ENCODE results near the gene CRYBB1. TPM values are rescaled to one million over a fixed set of nuclear protein-coding genes. Genes with fewer than 3 reads are reported as not detected.

CRYBB1 gene
- total and polyA plus RNA-seq, 2 donors (not counting 1 experiment from before 2014, with no cell fraction given): 0.18 TPM; not detected in 1

- H3K27ac ChIP-seq (ENCODE audit: low read length in 2 of 2): no peak overlapping the region
- no peak overlapping the region for H3K9ac ChIP-seq (ENCODE audit: low read length)
- CTCF ChIA-PET: no interaction called here
- Mint-ChIP-seq H3K4me1 (peaks cover 16% of the 10 kb centered on the region), H3K27ac (no peak overlapping the region), H3K9me3 (ENCODE audit: insufficient read depth) (no peaks in the 10 kb centered on the region), H3K4me3 (no peak overlapping the region), H3K27me3 (no peaks in the 10 kb centered on the region)
- no peak for ATAC-seq (ENCODE audit: low read depth)
- no peaks in the 10 kb centered on the region for H3K9me3 ChIP-seq (ENCODE audit: control extremely low read depth in 1 of 3, control insufficient read depth in 2 of 3, insufficient read depth in 1 of 3, low read length in 2 of 3)
- POLR2A ChIA-PET: no interaction called here
- no peak overlapping the region for H3K4me2 ChIP-seq (replicated peaks; ENCODE audit: low read depth, low read length, poor library complexity, severe bottlenecking)
- DNase-seq: no peak
- peaks cover 1 to 4% of the 10 kb centered on the region in 2 experiments for H3K36me3 ChIP-seq (replicated peaks in 1 of 2; ENCODE audit: control extremely low read depth in 1 of 2, control insufficient read depth in 1 of 2, extremely low read depth in 1 of 2, insufficient read depth in 2 of 2, low read length in 1 of 2)
- no peak overlapping the region for H3K4me3 ChIP-seq (ENCODE audit: control extremely low read depth in 1 of 5, extremely low read depth in 1 of 5, insufficient read depth in 1 of 5, low read depth in 2 of 5, low read length in 4 of 5)
- H3K27me3 ChIP-seq (replicated peaks in 1 of 4; ENCODE audit: control extremely low read depth in 1 of 4, control insufficient read depth in 3 of 4, insufficient read depth in 4 of 4, low read length in 3 of 4): no peaks in the 10 kb centered on the region
- H3K4me1 ChIP-seq (ENCODE audit: control insufficient read depth in 2 of 2, insufficient read depth in 2 of 2, low read length in 2 of 2): no peaks in the 10 kb centered on the region
- H2AFZ ChIP-seq (ENCODE audit: insufficient read depth, low read depth, low read length, poor library complexity, severe bottlenecking): no peak overlapping the region
- peaks cover 69% of the 10 kb centered on the region for H3K79me2 ChIP-seq (ENCODE audit: control insufficient read depth, insufficient read depth, low read length)
- intact Hi-C loops (cut with micrococcal nuclease): no loop called here
- no peak for TF ChIP-seq CTCF (IDR thresholded peaks at IDR 0.05)
- TF ChIP-seq EZH2 (IDR thresholded peaks at IDR 0.05; ENCODE audit: borderline replicate concordance, insufficient read depth, low read depth, low read length, poor library complexity, severe bottlenecking): no peak
- peaks cover 2% of the 10 kb centered on the region for H4K20me1 ChIP-seq (ENCODE audit: control insufficient read depth, insufficient read depth, low read length, poor library complexity, severe bottlenecking)
- no CpG with 5 or more reads among the region's 2 CpGs for WGBS (ENCODE audit: insufficient coverage)
Measured at GRCh38 chr22:26551568-26551967, 66.3 kb downstream of the CRYBB1 start.

- H3K4me2 ChIP-seq (replicated peaks; ENCODE audit: low read depth, low read length, poor library complexity, severe bottlenecking): no peak overlapping the region
Measured at GRCh38 chr22:26550498-26551033, 67.3 kb downstream of the CRYBB1 start.

More at GRCh38 chr22:26550498-26551033, 67.3 kb downstream of the CRYBB1 start:
- no peak overlapping the region for H2AFZ ChIP-seq (ENCODE audit: insufficient read depth, low read depth, low read length, poor library complexity, severe bottlenecking)
- no peaks in the 10 kb centered on the region for H3K9me3 ChIP-seq (ENCODE audit: control extremely low read depth in 1 of 3, control insufficient read depth in 2 of 3, insufficient read depth in 1 of 3, low read length in 2 of 3)
- DNase-seq (no peak), ATAC-seq (ENCODE audit: low read depth) (no peak)
- H3K27me3 ChIP-seq (replicated peaks in 1 of 4; ENCODE audit: control extremely low read depth in 1 of 4, control insufficient read depth in 3 of 4, insufficient read depth in 4 of 4, low read length in 3 of 4): no peaks in the 10 kb centered on the region
- no peaks in the 10 kb centered on the region for H3K9me3 Mint-ChIP-seq (ENCODE audit: insufficient read depth)
- WGBS (ENCODE audit: insufficient coverage): 96% methylated on average over 8 of the region's 8 CpGs
- H3K9ac ChIP-seq (ENCODE audit: low read length): no peak overlapping the region
- no peak overlapping the region for H3K27ac ChIP-seq (ENCODE audit: low read length in 2 of 2)
- ChIA-PET POLR2A (no interaction called here), CTCF (no interaction called here)
- H3K4me1 Mint-ChIP-seq: peaks cover 21% of the 10 kb centered on the region
- H3K36me3 ChIP-seq (replicated peaks in 1 of 2; ENCODE audit: control extremely low read depth in 1 of 2, control insufficient read depth in 1 of 2, extremely low read depth in 1 of 2, insufficient read depth in 2 of 2, low read length in 1 of 2): peaks cover 1 to 4% of the 10 kb centered on the region in 2 experiments
- H3K79me2 ChIP-seq (ENCODE audit: control insufficient read depth, insufficient read depth, low read length): peaks cover 66% of the 10 kb centered on the region
- H3K27ac Mint-ChIP-seq: no peak overlapping the region
- H3K4me3 Mint-ChIP-seq: no peak overlapping the region
- peaks cover 0 to 7% of the 10 kb centered on the region in 2 donors for H3K4me1 ChIP-seq (ENCODE audit: control insufficient read depth in 2 of 2, insufficient read depth in 2 of 2, low read length in 2 of 2)
- TF ChIP-seq EZH2 (IDR thresholded peaks at IDR 0.05; ENCODE audit: borderline replicate concordance, insufficient read depth, low read depth, low read length, poor library complexity, severe bottlenecking): no peak
- no peak for TF ChIP-seq CTCF (IDR thresholded peaks at IDR 0.05)
- no peaks in the 10 kb centered on the region for H3K27me3 Mint-ChIP-seq
- no peak overlapping the region for H3K4me3 ChIP-seq (ENCODE audit: control extremely low read depth in 1 of 5, extremely low read depth in 1 of 5, insufficient read depth in 1 of 5, low read depth in 2 of 5, low read length in 4 of 5)
- intact Hi-C loops (cut with micrococcal nuclease): no loop called here
- H4K20me1 ChIP-seq (ENCODE audit: control insufficient read depth, insufficient read depth, low read length, poor library complexity, severe bottlenecking): peaks cover 6% of the 10 kb centered on the region
